ENCODE results near the gene KCNT1. TPM values are rescaled to one million over a fixed set of nuclear protein-coding genes. Genes with fewer than 3 reads are reported as not detected.

The KCNT1 gene
- total RNA-seq, 2 experiments from 2014 or later, result 0.11 to 0.22 TPM

DNA sequence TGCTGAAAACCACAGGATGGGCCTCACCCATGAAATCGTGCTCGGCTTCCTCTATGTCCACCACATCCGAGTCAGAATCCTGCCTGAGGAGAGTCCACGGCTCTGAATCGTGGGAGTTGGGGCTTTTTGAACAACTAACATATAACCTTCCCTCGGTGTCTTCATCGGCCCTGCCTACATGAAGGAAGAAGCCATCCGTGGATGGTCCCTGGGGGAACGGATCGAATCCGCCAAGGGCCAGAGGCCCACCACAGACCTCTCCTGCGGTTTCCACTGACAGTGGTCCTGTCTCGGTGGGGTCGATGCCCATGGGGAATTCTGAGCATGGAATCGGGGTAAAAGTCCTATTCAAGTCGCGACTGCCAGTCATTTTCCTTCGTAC, 120.4 kb downstream of the KCNT1 start:
- Mint-ChIP-seq H3K27ac (no peak overlapping the region), H3K4me3 (no peak overlapping the region), H3K4me1 (ENCODE audit: low read depth) (no peaks in the 10 kb centered on the region), H3K36me3 (ENCODE audit: low read depth) (peaks cover 81% of the 10 kb centered on the region), H3K27me3 (no peaks in the 10 kb centered on the region), H3K9me3 (no peaks in the 10 kb centered on the region)
- POLR2A ChIA-PET, result no interaction called here
- Histone ChIP-seq H3K4me3 (ENCODE audit: low read length) (no peak overlapping the region), H3K27me3 (ENCODE audit: control insufficient read depth in 1 of 2, insufficient read depth in 2 of 2, low read length in 2 of 2) (no peaks in the 10 kb centered on the region), H3K9me3 (ENCODE audit: control insufficient read depth in 1 of 2, insufficient read depth in 1 of 2, low read length in 2 of 2) (no peaks in the 10 kb centered on the region), H3K36me3 (ENCODE audit: insufficient read depth, low read length) (peaks cover 71% of the 10 kb centered on the region), H3K27ac (ENCODE audit: low read depth in 1 of 2, low read length in 2 of 2) (no peak overlapping the region), H3K4me1 (ENCODE audit: insufficient read depth, low read length) (no peaks in the 10 kb centered on the region)
- DNase-seq (no peak), ATAC-seq (ENCODE audit: poor library complexity) (no peak)
- intact Hi-C loops (cut with DNase I, micrococcal nuclease), result no loop called here
- CTCF ChIA-PET, result no interaction called here
- no peak for TF ChIP-seq CTCF (IDR thresholded peaks at IDR 0.05)

- H3K27ac ChIP-seq (ENCODE audit: low read depth in 1 of 2, low read length in 2 of 2), result no peak overlapping the region
- H3K9me3 ChIP-seq (ENCODE audit: control insufficient read depth in 1 of 2, insufficient read depth in 1 of 2, low read length in 2 of 2), result peaks cover 0 to 3% of the 10 kb centered on the region in 2 experiments
- Mint-ChIP-seq H3K36me3 (ENCODE audit: low read depth) (peaks cover 85% of the 10 kb centered on the region), H3K4me3 (no peak overlapping the region), H3K4me1 (ENCODE audit: low read depth) (no peaks in the 10 kb centered on the region), H3K27me3 (no peaks in the 10 kb centered on the region), H3K27ac (no peak overlapping the region), H3K9me3 (no peaks in the 10 kb centered on the region)
- DNase-seq, result no peak
- H3K27me3 ChIP-seq (ENCODE audit: control insufficient read depth in 1 of 2, insufficient read depth in 2 of 2, low read length in 2 of 2), result no peaks in the 10 kb centered on the region
- POLR2A ChIA-PET, result no interaction called here
- no peaks in the 10 kb centered on the region for H3K4me1 ChIP-seq (ENCODE audit: insufficient read depth, low read length)
- no peak overlapping the region for H3K4me3 ChIP-seq (ENCODE audit: low read length)
- intact Hi-C loops (cut with DNase I, micrococcal nuclease), result no loop called here
- no peak for TF ChIP-seq CTCF (IDR thresholded peaks at IDR 0.05)
- CTCF ChIA-PET, result no interaction called here
- H3K36me3 ChIP-seq (ENCODE audit: insufficient read depth, low read length), result peaks cover 64% of the 10 kb centered on the region
- ATAC-seq (ENCODE audit: poor library complexity), result no peak
These were observed 121.1 kb downstream of the KCNT1 start for GRCh38 chr9:135823036-135823435.

- Histone ChIP-seq H3K4me3 (ENCODE audit: low read length) (no peak overlapping the region), H3K4me1 (ENCODE audit: insufficient read depth, low read length) (no peaks in the 10 kb centered on the region), H3K27ac (ENCODE audit: low read depth in 1 of 2, low read length in 2 of 2) (no peak overlapping the region), H3K36me3 (ENCODE audit: insufficient read depth, low read length) (peaks cover 46% of the 10 kb centered on the region), H3K9me3 (ENCODE audit: control insufficient read depth in 1 of 2, insufficient read depth in 1 of 2, low read length in 2 of 2) (peaks cover 11 to 16% of the 10 kb centered on the region in 2 experiments), H3K27me3 (ENCODE audit: control insufficient read depth in 1 of 2, insufficient read depth in 2 of 2, low read length in 2 of 2) (no peaks in the 10 kb centered on the region)
- Mint-ChIP-seq H3K27me3 (no peaks in the 10 kb centered on the region), H3K27ac (no peak overlapping the region), H3K9me3 (no peaks in the 10 kb centered on the region), H3K4me1 (ENCODE audit: low read depth) (peaks cover 8% of the 10 kb centered on the region), H3K4me3 (no peak overlapping the region), H3K36me3 (ENCODE audit: low read depth) (peaks cover 92% of the 10 kb centered on the region)
- DNase-seq, result no peak
- TF ChIP-seq CTCF (IDR thresholded peaks at IDR 0.05), result no peak
- CTCF ChIA-PET, result no interaction called here
- intact Hi-C loops (cut with DNase I, micrococcal nuclease), result no loop called here
- ATAC-seq (ENCODE audit: poor library complexity), result no peak
- POLR2A ChIA-PET, result no interaction called here
These were observed 123.6 kb downstream of the KCNT1 start for GRCh38 chr9:135825435-135826187.

Measured in CD4-positive, alpha-beta T cell (primary cell).